ENCODE measurements around the gene ERMARD.

The ERMARD gene

GRCh38 chr6:169714178-169714577 lies 37.2 kb upstream of the ERMARD start:
- no peak for TF ChIP-seq CTCF (IDR thresholded peaks at IDR 0.05; ENCODE audit: control insufficient read depth, insufficient read depth, low read depth, low read length, missing control alignments)
- DNase-seq (ENCODE audit: low read depth), result no peak
- H3K4me3 ChIP-seq (ENCODE audit: control insufficient read depth, low read depth, low read length), result no peak overlapping the region

- H3K4me3 ChIP-seq (ENCODE audit: control insufficient read depth, low read depth, low read length), result no peak overlapping the region
- TF ChIP-seq CTCF (IDR thresholded peaks at IDR 0.05; ENCODE audit: control insufficient read depth, insufficient read depth, low read depth, low read length, missing control alignments), result no peak
- no peak for DNase-seq (ENCODE audit: low read depth)
These were observed 36.8 kb upstream of the ERMARD start for GRCh38 chr6:169714595-169714994.

- DNase-seq (ENCODE audit: low read depth), result no peak
- H3K4me3 ChIP-seq (ENCODE audit: control insufficient read depth, low read depth, low read length), result no peak overlapping the region
- no peak for TF ChIP-seq CTCF (IDR thresholded peaks at IDR 0.05; ENCODE audit: control insufficient read depth, insufficient read depth, low read depth, low read length, missing control alignments)
These were observed 32.3 kb upstream of the ERMARD start for GRCh38 chr6:169719117-169719516.

- no peak for DNase-seq (ENCODE audit: low read depth)
- H3K4me3 ChIP-seq (ENCODE audit: control insufficient read depth, low read depth, low read length), result no peak overlapping the region
- TF ChIP-seq CTCF (IDR thresholded peaks at IDR 0.05; ENCODE audit: control insufficient read depth, insufficient read depth, low read depth, low read length, missing control alignments), result no peak
These were observed 31.1 kb upstream of the ERMARD start for GRCh38 chr6:169720207-169720855.

GRCh38 chr6:169722362-169723199 lies 28.8 kb upstream of the ERMARD start:
- peak overlapping the region; percentile 74 for H3K4me3 ChIP-seq (ENCODE audit: control insufficient read depth, low read depth, low read length)
- TF ChIP-seq CTCF (IDR thresholded peaks at IDR 0.05; ENCODE audit: control insufficient read depth, insufficient read depth, low read depth, low read length, missing control alignments), result no peak
- DNase-seq (ENCODE audit: low read depth), result no peak

- no peak for TF ChIP-seq CTCF (IDR thresholded peaks at IDR 0.05; ENCODE audit: control insufficient read depth, insufficient read depth, low read depth, low read length, missing control alignments)
- peak overlapping the region; percentile 74 for H3K4me3 ChIP-seq (ENCODE audit: control insufficient read depth, low read depth, low read length)
- DNase-seq (ENCODE audit: low read depth), result no peak
These were observed 28.1 kb upstream of the ERMARD start for GRCh38 chr6:169723200-169723909.

All from AG09309 (cell line).